NCI-H1048 (cell line): ENCODE results near the gene KDM4B.
"Not testable (repeated sequence)": the region's sequence is repeated elsewhere in the genome, so short reads cannot be mapped to it uniquely, and the experiment has no call there.

ENCODE experiments used
- DNase-seq: peaks from one replicate; lab custom pipeline; 2025; lab: John Stamatoyannopoulos, UW

The KDM4B gene

GRCh38 chr19:4967738-4968461, 1.0 kb upstream of the KDM4B start:
- DNase-seq = no peak

GRCh38 chr19:4969292-4969771, 419 bp downstream of the KDM4B start:
- DNase-seq = no peak

- DNase-seq = no peak
Observed at GRCh38 chr19:4969772-4970531, 1.0 kb downstream of the KDM4B start.

GRCh38 chr19:4970558-4971423, 1.9 kb downstream of the KDM4B start:
- DNase-seq = no peak

- no peak for DNase-seq
Observed at GRCh38 chr19:4971424-4971793, 2.5 kb downstream of the KDM4B start.

GRCh38 chr19:4971816-4972495, 3.0 kb downstream of the KDM4B start:
- no peak for DNase-seq

- DNase-seq = no peak
Observed at GRCh38 chr19:4972509-4973230, 3.8 kb downstream of the KDM4B start.

GRCh38 chr19:4974880-4975469, 6.1 kb downstream of the KDM4B start:
- no peak for DNase-seq

- DNase-seq = not testable (repeated sequence)
Observed at GRCh38 chr19:4975601-4976000, 6.7 kb downstream of the KDM4B start.

GRCh38 chr19:4976401-4977298, 7.7 kb downstream of the KDM4B start:
- DNase-seq = no peak

- DNase-seq = no peak
Observed at GRCh38 chr19:4977299-4978174, 8.6 kb downstream of the KDM4B start.

- no peak for DNase-seq
Observed at GRCh38 chr19:4979211-4979807, 10.4 kb downstream of the KDM4B start.

GRCh38 chr19:4980067-4980466, 11.2 kb downstream of the KDM4B start:
- no peak for DNase-seq

GRCh38 chr19:4980838-4981680, 12.1 kb downstream of the KDM4B start:
- DNase-seq = no peak

- DNase-seq = no peak
Observed at GRCh38 chr19:4981681-4981958, 12.7 kb downstream of the KDM4B start.

- no peak for DNase-seq
Observed at GRCh38 chr19:4983346-4984105, 14.6 kb downstream of the KDM4B start.

GRCh38 chr19:4984106-4984380, 15.1 kb downstream of the KDM4B start:
- no peak for DNase-seq
